GM18907 (cell line): ENCODE measurements around the gene GSDME.

Experiments used
- ATAC-seq: cut with Tn5 transposase; IDR thresholded peaks from one replicate; pipeline ENCODE4 v1.9.1; 2021; ENCODE audit warnings: mild to moderate bottlenecking, moderate library complexity; ENCODE audit not compliant: unreplicated experiment

The GSDME gene

GRCh38 chr7:24723178-24723530, 34.1 kb downstream of the GSDME start:
- ATAC-seq, result no peak

- no peak for ATAC-seq
These were observed 34.7 kb downstream of the GSDME start for GRCh38 chr7:24722386-24723177.

DNA sequence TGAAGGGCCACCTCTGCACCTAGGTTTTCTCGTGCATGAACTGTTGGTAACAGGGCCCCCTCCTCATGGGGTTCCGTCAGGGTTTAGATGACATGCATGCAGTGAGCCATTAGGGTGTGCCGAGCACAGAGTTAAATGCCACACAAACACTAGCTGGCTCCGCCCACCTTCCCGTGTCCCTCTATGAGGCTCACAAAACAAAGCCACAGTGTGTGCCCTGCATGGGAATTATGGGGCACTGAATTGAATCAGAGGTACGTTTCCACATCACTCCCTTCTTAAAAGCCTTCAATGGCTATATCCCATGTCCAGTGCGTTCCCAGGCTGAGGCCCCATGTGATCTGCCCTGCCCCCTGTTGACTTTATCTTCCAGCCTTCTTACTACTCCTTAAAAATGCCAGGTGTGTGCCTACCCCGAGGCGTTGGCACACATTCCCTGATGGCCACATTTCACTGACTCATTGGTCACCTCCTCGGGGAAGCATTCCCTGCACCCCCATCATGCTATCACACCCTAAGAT, 35.7 kb downstream of the GSDME start:
- no peak for ATAC-seq

DNA sequence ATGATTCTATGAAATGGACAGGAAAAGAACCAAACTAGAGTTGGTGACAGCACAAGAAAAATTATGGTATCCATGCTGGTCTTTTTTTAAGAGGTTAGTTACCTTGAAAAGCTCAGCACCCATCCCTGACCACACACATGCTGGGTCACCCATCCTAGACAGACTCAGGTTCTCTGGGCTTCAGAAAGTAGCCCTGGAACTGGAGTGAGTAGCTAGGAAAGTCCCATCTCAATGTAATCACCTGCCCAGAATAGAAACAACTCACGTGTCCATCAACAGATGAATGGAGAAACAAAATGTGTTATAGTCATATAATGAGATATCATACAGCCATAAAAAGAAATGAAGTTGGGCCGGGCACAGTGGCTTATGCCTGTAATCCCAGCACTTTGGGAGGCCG, 37.0 kb downstream of the GSDME start:
- ATAC-seq, result no peak

DNA sequence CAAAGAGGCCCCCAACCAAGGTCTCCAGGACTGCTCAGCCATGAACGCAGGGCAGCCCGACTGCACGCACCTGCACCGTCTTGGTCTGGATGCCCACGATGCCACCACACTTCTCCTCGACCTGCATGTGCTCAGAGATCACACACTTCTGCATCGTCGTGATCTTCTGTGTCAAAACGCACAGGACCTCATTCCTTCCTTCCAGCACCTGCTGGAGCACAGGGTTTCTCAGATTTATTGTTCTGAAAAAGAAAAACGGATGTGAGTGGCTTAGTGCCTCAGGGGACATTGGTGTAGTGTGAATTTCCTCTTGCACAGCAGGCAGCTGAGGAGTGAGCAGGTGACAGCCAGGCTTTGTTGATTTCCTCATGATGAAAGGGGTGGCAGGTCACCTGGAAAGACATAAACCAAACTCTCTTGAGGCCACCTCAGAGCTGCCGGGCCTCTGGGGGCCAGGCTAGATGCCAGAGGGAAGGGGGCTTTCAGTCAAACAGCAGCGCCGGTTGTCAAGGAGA, 38.2 kb downstream of the GSDME start:
- peak; percentile 69 for ATAC-seq

GRCh38 chr7:24718431-24718831, 38.8 kb downstream of the GSDME start:
- peak; percentile 4 for ATAC-seq

DNA sequence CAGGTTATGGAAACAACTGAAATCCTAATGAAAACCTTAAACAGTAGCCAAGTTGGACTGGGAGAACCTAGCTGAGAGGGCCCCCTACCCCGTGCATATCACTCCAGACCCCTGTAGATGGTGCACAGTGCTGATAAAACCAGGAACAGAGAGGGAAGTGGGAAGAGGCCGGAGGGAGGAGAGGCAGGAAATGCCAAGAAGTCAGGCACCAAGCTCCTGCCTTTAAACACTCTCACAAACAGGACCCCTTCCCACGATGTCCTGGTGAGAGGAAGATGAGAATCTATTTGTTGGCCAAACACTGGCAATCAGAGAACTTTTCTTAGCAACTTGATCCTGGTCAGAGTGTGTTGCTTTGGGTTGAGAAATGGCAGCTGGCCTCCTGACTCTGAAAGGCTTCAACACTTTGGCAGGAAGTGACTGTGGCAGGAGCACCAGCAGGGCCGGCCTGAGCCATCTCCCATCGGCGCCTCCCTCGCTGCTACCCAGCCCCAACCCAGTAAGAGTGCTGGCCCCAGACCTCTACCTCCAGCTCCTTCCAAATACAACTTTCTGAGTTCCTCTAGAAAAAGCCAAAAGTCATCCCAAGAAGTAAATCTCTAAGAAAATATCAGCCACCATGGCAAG, 39.5 kb downstream of the GSDME start:
- ATAC-seq, result no peak

DNA sequence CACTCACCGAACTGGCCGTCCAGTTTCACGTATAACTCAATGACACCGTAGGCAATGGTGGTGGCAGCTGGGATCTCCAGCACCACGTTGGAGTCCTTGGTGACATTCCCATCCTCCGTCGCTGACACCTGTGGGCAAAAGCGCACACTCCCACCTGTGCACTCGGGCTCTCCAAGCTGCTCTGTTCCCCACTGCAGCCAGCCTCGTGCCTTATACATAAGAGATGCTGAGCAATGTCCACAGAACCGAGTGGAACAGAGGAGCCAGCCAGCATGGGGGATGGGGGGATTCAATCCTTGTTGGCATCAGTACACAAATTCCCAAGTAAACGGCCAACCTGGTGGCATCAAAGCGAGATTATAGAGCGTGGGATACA, 40.0 kb downstream of the GSDME start:
- no peak for ATAC-seq

- ATAC-seq, result no peak
These were observed 40.6 kb downstream of the GSDME start for GRCh38 chr7:24716480-24717246.

DNA sequence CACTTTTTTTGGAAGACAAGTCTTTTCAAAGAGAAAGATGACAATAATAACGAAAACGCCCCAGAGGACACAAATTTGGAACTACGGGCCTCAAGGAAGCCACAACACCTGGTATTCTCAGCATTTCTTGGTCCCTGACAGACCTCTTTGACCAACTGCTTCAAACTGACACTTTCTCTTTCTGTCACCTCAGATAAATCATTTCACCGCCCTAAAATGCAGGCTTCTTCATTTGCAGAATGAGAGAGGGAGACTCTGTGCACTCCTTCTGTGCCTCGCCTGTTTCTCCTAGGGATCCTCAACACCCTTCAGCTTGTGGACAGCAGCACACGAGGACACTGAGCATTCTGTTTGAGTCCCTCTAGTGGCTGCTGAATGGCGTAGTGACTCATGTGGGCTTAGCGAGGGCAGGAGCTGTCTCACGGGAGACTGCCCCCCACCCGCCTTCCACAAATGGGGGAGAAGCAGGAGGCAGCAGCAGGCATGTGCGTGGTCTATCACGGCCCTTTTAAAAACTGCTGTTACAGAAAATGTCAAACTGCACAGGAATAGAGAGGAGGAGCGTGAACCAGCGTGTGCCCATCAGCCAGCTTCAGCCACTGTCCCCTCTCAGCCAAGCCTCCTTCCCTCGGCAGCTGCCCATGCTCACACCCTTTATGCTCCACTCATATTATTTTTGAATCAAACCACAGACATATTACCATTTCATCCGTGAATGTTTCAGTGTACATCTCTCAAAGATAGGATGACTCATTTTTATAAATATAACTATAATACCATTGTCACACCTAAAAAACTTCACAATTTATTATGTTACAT, 41.4 kb downstream of the GSDME start:
- peak; percentile 47 for ATAC-seq

DNA sequence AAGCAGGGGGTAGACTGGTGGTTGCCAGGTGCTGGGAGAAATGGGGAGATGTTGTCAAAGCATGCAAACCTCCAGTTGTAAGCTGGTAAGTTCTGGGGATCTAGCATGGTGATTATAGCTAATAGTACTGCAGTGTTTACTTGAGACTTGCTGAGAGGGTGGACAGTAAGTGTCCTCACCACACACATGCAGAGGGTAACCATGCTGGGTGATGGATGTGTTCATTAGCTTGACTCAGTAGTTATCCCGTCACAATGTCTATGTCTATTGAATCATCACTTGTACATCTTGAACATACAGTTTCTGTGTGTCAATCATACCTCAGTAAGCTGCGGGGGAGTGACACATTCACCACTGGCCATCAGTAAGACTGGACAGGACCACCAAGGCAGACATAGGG, 42.1 kb downstream of the GSDME start:
- no peak for ATAC-seq

GRCh38 chr7:24714676-24715010, 42.6 kb downstream of the GSDME start:
- ATAC-seq, result no peak

DNA sequence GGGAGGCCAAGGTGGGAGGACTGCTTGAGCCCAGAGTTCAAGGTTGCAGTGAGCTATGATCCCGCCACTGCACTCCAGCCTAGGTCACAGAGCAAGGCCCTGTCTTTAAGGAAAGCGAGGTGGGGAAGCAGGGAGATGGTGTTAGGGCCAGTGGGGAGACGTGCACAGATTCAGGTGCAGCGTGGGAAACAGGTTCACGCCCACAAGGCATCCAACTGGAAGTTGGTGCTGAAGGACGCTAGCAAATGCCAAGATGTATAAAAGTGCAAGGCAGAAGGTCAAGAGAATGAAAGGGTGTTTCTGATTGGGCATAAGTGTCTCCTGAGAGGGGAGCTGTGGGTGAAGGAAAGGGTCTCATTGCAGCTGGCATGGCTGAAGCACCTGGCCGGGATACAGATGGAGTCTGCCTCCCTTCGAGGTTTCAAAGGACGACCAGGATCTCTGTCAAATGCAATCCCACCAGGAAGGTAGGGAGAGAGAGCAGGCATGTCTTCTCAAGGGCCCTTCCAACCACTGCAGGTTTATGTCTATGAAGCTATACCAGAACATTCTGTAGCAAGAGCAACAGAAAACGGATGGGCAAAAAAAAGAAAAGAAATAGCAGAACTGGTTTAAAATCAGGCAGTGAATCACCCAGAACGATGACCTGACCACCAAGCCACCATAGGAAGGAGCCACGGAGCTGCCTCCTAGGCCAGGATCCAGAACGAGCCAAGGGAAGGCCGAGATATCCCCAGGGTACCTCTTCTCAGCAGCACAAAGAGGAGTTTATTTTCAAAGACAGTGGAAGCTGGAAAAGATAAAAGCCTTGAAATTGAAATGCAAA, 43.2 kb downstream of the GSDME start:
- no peak for ATAC-seq

DNA sequence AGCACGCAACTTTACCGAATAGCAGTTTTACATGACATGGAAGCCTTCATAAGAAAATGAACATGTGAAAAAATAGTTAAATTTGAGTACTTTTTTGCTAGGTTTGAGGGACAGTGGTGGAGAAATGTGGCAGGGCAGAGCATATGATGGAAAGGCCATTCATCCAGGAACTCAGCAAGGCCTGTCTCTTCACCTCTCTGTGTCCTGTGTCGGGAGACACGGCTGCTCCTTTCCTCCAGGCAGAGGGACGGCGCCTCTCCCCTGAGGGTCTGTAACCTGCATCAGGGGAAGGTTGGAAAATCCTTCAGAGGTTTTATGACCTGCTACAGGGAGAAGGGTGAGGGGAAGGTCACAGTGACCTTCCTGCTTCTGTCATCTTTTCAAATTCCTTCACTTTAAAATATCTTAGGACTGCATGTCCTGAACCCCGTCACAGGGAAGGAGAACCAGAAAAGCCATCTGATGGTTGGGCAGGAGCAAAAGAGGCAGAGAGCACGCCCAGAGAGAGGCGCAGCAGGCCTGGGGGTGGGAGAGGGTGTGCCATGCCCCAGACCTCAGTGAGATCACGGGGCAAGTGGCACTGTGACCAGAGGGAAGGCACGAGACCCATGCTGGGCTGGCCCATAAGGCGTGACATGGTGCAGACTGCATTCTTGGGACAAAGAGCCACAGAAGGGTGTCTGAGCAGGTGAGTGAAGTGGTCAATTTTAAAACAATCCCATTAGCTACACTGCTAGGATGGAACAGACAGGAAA, 44.0 kb downstream of the GSDME start:
- no peak for ATAC-seq

DNA sequence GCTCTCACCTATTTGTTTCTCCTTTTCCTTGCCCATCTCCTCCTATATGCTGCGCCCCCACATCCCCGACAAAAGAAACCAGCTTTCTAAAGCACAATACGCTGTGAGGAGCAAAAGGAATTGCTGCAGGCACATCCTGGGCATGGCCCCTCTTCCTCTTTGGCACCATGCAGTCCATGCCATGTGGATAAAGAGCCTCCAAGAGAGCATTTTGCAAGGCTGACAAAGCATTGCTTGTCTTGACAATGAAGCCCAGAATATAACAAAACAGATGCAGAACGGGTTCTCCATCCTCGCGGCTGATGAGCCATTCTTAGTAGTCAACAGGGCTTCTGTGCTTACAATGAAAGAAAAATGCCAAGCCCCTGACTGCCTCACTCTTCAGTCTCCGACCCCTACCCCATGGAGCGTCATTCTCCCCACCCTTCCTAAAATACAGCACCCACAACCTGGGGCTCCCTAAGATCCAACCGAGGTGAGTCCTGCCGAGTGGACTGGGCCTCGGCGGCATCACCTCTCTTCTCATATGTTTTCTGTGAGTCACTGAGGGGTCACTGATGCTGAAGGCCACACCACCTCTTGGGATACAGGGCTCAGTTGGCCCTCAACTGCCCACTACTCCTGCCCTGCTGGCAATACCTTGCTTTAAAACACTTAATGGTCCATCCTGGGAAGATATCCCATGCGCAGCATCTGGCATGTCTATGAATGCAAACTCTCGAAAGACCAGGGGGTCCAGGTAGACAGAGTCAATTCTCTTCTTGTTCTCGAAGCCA, 47.5 kb downstream of the GSDME start:
- ATAC-seq, result no peak

DNA sequence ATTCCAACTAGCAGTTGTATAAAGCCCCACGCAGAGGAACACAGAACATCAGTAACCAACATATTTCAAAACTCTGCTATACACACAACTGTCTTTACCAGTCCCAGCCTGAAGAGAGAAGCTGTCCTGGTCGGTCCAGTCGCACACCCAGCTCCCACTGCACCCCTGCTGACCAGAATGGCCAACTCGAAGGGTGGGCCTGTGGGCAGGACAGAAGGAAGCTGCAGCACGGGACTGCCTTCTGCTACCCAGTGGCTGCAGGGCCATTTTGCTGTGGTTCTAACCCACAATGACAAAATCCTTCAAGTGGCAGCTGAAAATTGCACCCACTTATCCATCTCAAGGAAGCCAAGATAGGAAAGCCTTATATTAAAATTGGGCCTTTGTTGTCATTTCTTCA, 48.2 kb downstream of the GSDME start:
- ATAC-seq, result no peak

GRCh38 chr7:24707988-24708615, 49.2 kb downstream of the GSDME start:
- no peak for ATAC-seq
